Measurements from ENCODE around the gene MAP3K8.
"Not testable (repeated sequence)": the region's sequence is repeated elsewhere in the genome, so short reads cannot be mapped to it uniquely, and the experiment has no call there.

Gene MAP3K8

GRCh38 chr10:30420766-30421165 is 13.2 kb upstream of the MAP3K8 start:
- Histone ChIP-seq H3K4me2 (ENCODE audit: low read length) (peak overlapping the region; percentile 81), H2AFZ (ENCODE audit: low read depth, low read length) (no peak overlapping the region), H3K4me1 (ENCODE audit: low read length) (peaks cover 87% of the 10 kb centered on the region), H3K27ac (ENCODE audit: low read length) (peak overlapping the region; percentile 94), H3K4me3 (ENCODE audit: low read length) (peak overlapping the region; percentile 52), H4K20me1 (ENCODE audit: insufficient read depth, low read length) (no peaks in the 10 kb centered on the region), H3K9ac (ENCODE audit: low read length) (peak overlapping the region; percentile 64), H3K79me2 (ENCODE audit: low read length) (peaks cover 37% of the 10 kb centered on the region), H3K9me3 (ENCODE audit: insufficient read depth, low read length) (no peaks in the 10 kb centered on the region), H3K36me3 (replicated peaks; ENCODE audit: low read depth, low read length) (peaks cover 5% of the 10 kb centered on the region), H3K27me3 (ENCODE audit: low read depth, low read length) (no peaks in the 10 kb centered on the region)
- TF ChIP-seq EZH2phosphoT487 (IDR thresholded peaks at IDR 0.05; ENCODE audit: low read depth), result no peak

GRCh38 chr10:30422151-30422695 is 11.8 kb upstream of the MAP3K8 start:
- Histone ChIP-seq H3K4me2 (ENCODE audit: low read length) (peak overlapping the region; percentile 77), H3K4me1 (ENCODE audit: low read length) (peaks cover 91% of the 10 kb centered on the region), H3K4me3 (ENCODE audit: low read length) (peak overlapping the region; percentile 68), H3K27me3 (ENCODE audit: low read depth, low read length) (no peaks in the 10 kb centered on the region), H2AFZ (ENCODE audit: low read depth, low read length) (no peak overlapping the region), H3K79me2 (ENCODE audit: low read length) (peaks cover 46% of the 10 kb centered on the region), H3K36me3 (replicated peaks; ENCODE audit: low read depth, low read length) (peaks cover 5% of the 10 kb centered on the region), H3K9ac (ENCODE audit: low read length) (peak overlapping the region; percentile 63), H4K20me1 (ENCODE audit: insufficient read depth, low read length) (no peaks in the 10 kb centered on the region), H3K9me3 (ENCODE audit: insufficient read depth, low read length) (no peaks in the 10 kb centered on the region), H3K27ac (ENCODE audit: low read length) (peak overlapping the region; percentile 74)
- TF ChIP-seq EZH2phosphoT487 (IDR thresholded peaks at IDR 0.05; ENCODE audit: low read depth), result no peak
- TF ChIP-seq CTCF (IDR thresholded peaks at IDR 0.05; ENCODE audit: low read depth, low read length), result no peak

GRCh38 chr10:30422981-30423654 is 10.9 kb upstream of the MAP3K8 start:
- Histone ChIP-seq H3K36me3 (replicated peaks; ENCODE audit: low read depth, low read length) (peaks cover 5% of the 10 kb centered on the region), H3K4me1 (ENCODE audit: low read length) (peaks cover 93% of the 10 kb centered on the region), H3K27me3 (ENCODE audit: low read depth, low read length) (no peaks in the 10 kb centered on the region), H3K4me2 (ENCODE audit: low read length) (peak overlapping the region; percentile 77), H3K9me3 (ENCODE audit: insufficient read depth, low read length) (no peaks in the 10 kb centered on the region), H2AFZ (ENCODE audit: low read depth, low read length) (peak overlapping the region; percentile 36; the same call in 1 of the 2 replicates), H4K20me1 (ENCODE audit: insufficient read depth, low read length) (no peaks in the 10 kb centered on the region), H3K4me3 (ENCODE audit: low read length) (peak overlapping the region; percentile 68), H3K9ac (ENCODE audit: low read length) (peak overlapping the region; percentile 63), H3K27ac (ENCODE audit: low read length) (peak overlapping the region; percentile 74), H3K79me2 (ENCODE audit: low read length) (peaks cover 46% of the 10 kb centered on the region)
- no peak for TF ChIP-seq EZH2phosphoT487 (IDR thresholded peaks at IDR 0.05; ENCODE audit: low read depth)
- TF ChIP-seq CTCF (IDR thresholded peaks at IDR 0.05; ENCODE audit: low read depth, low read length), result no peak

- H3K9ac ChIP-seq (ENCODE audit: low read length), result peak overlapping the region; percentile 63; the same call in 1 of the 2 replicates
- H3K36me3 ChIP-seq (replicated peaks; ENCODE audit: low read depth, low read length); H3K27me3 ChIP-seq (ENCODE audit: low read depth, low read length); H2AFZ ChIP-seq (ENCODE audit: low read depth, low read length); H4K20me1 ChIP-seq (ENCODE audit: insufficient read depth, low read length); H3K9me3 ChIP-seq (ENCODE audit: insufficient read depth, low read length): not testable (repeated sequence)
- peak overlapping the region; percentile 77 for H3K4me2 ChIP-seq (ENCODE audit: low read length)
- peaks cover 93% of the 10 kb centered on the region for H3K4me1 ChIP-seq (ENCODE audit: low read length)
- peaks cover 46% of the 10 kb centered on the region for H3K79me2 ChIP-seq (ENCODE audit: low read length)
- peak overlapping the region; percentile 74 for H3K27ac ChIP-seq (ENCODE audit: low read length)
- peak overlapping the region; percentile 68 for H3K4me3 ChIP-seq (ENCODE audit: low read length)
Observed at GRCh38 chr10:30423655-30424275, 10.2 kb upstream of the MAP3K8 start.

Measured in OCI-LY3 (cell line).